SKM-1 (cell line): ENCODE data around the gene CFAP65.

ENCODE experiments used
- DNase-seq: peaks from one replicate; lab custom pipeline; 2025; ENCODE audit not compliant: unreplicated experiment; lab: John Stamatoyannopoulos, UW

The CFAP65 gene

GRCh38 chr2:218993345-218994315 is 47.7 kb downstream of the CFAP65 start, which contains the start of gene CRYBA2:
TSS of gene CRYBA2 (minus strand) at chr2:218993422. CDS start at chr2:218993176, 246 bp downstream.
- DNase-seq, result no peak

GRCh38 chr2:218992703-218993344 is 48.5 kb downstream of the CFAP65 start:
- no peak for DNase-seq

GRCh38 chr2:218992196-218992595 is 49.1 kb downstream of the CFAP65 start:
- DNase-seq, result no peak

- DNase-seq, result no peak
Measured at GRCh38 chr2:218991674-218992168, 49.6 kb downstream of the CFAP65 start.

- no peak for DNase-seq
Measured at GRCh38 chr2:218990612-218991011, 50.7 kb downstream of the CFAP65 start.

- no peak for DNase-seq
Measured at GRCh38 chr2:218990052-218990451, 51.3 kb downstream of the CFAP65 start.

GRCh38 chr2:218988650-218989049 is 52.7 kb downstream of the CFAP65 start:
- DNase-seq, result no peak

- DNase-seq, result no peak
Measured at GRCh38 chr2:218988164-218988563, 53.2 kb downstream of the CFAP65 start.

- DNase-seq, result no peak
Measured at GRCh38 chr2:218986148-218986761, 55.1 kb downstream of the CFAP65 start.

GRCh38 chr2:218985325-218986091 is 55.8 kb downstream of the CFAP65 start:
- DNase-seq, result no peak

GRCh38 chr2:218985021-218985324 is 56.3 kb downstream of the CFAP65 start, which contains the start of gene FEV:
TSS of gene FEV (minus strand) at chr2:218985184. CDS start at chr2:218985075, 109 bp downstream.
- no peak for DNase-seq

- DNase-seq, result no peak
Measured at GRCh38 chr2:218984239-218985020, 56.9 kb downstream of the CFAP65 start.

- no peak for DNase-seq
Measured at GRCh38 chr2:218983934-218984238, 57.4 kb downstream of the CFAP65 start.

GRCh38 chr2:218983263-218983933 is 57.9 kb downstream of the CFAP65 start:
- DNase-seq, result no peak

GRCh38 chr2:218982586-218983262 is 58.6 kb downstream of the CFAP65 start:
- DNase-seq, result no peak

GRCh38 chr2:218981881-218982585 is 59.3 kb downstream of the CFAP65 start:
- no peak for DNase-seq

GRCh38 chr2:218981390-218981880 is 59.9 kb downstream of the CFAP65 start:
- no peak for DNase-seq

GRCh38 chr2:218980735-218981389 is 60.5 kb downstream of the CFAP65 start:
- DNase-seq, result no peak
